ENCODE data around the gene ZNF777. TPM values are rescaled to one million over a fixed set of nuclear protein-coding genes. Genes with fewer than 3 reads are reported as not detected.

ZNF777 gene
- polyA plus RNA-seq, 1 experiment = 4.4 TPM

GRCh38 chr7:149385195-149385950 is 75.5 kb downstream of the ZNF777 start:
- ChIA-PET CTCF (no interaction called here), POLR2A (no interaction called here)

More at GRCh38 chr7:149385195-149385950, 75.5 kb downstream of the ZNF777 start:
- Histone ChIP-seq H3K4me3 (ENCODE audit: low read depth, low read length) (no peak overlapping the region), H3K36me3 (ENCODE audit: control insufficient read depth, insufficient read depth, low read length) (no peaks in the 10 kb centered on the region), H3K27me3 (ENCODE audit: control insufficient read depth, insufficient read depth, low read length) (no peaks in the 10 kb centered on the region; the same call in 1 of the 2 replicates)
- DNase-seq (ENCODE audit: low read depth) = no peak
- TF ChIP-seq CTCF (IDR thresholded peaks at IDR 0.05; ENCODE audit: insufficient read depth, low read depth, low read length) = no peak

Other genes with a start within 250 kb of the ZNF777 start
- gene ZNF212, start 221.4 kb downstream of the ZNF777 start, polyA plus RNA-seq (2011; rRNA removed) = 3.2 and 4.6 TPM in 2 replicates
- gene ZNF783, start 198.9 kb downstream of the ZNF777 start, polyA plus RNA-seq (2011; rRNA removed) = 5.9 and 6.9 TPM in 2 replicates
- 4.4 and 5.4 TPM in 2 replicates for gene ZNF746, start 36.7 kb upstream of the ZNF777 start, polyA plus RNA-seq (2011; rRNA removed)